GM12872 (cell line): ENCODE measurements around the gene RNASEL.

Experiments used
- TF ChIP-seq, protein P1 (sequence below): IDR thresholded peaks from 3 replicates; pipeline ENCODE4 v1.5.1; 2011; ENCODE audit warnings: low read depth, mild to moderate bottlenecking, low read length, moderate library complexity; ENCODE audit not compliant: insufficient read depth

Gene RNASEL, protein sequence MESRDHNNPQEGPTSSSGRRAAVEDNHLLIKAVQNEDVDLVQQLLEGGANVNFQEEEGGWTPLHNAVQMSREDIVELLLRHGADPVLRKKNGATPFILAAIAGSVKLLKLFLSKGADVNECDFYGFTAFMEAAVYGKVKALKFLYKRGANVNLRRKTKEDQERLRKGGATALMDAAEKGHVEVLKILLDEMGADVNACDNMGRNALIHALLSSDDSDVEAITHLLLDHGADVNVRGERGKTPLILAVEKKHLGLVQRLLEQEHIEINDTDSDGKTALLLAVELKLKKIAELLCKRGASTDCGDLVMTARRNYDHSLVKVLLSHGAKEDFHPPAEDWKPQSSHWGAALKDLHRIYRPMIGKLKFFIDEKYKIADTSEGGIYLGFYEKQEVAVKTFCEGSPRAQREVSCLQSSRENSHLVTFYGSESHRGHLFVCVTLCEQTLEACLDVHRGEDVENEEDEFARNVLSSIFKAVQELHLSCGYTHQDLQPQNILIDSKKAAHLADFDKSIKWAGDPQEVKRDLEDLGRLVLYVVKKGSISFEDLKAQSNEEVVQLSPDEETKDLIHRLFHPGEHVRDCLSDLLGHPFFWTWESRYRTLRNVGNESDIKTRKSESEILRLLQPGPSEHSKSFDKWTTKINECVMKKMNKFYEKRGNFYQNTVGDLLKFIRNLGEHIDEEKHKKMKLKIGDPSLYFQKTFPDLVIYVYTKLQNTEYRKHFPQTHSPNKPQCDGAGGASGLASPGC

DNA sequence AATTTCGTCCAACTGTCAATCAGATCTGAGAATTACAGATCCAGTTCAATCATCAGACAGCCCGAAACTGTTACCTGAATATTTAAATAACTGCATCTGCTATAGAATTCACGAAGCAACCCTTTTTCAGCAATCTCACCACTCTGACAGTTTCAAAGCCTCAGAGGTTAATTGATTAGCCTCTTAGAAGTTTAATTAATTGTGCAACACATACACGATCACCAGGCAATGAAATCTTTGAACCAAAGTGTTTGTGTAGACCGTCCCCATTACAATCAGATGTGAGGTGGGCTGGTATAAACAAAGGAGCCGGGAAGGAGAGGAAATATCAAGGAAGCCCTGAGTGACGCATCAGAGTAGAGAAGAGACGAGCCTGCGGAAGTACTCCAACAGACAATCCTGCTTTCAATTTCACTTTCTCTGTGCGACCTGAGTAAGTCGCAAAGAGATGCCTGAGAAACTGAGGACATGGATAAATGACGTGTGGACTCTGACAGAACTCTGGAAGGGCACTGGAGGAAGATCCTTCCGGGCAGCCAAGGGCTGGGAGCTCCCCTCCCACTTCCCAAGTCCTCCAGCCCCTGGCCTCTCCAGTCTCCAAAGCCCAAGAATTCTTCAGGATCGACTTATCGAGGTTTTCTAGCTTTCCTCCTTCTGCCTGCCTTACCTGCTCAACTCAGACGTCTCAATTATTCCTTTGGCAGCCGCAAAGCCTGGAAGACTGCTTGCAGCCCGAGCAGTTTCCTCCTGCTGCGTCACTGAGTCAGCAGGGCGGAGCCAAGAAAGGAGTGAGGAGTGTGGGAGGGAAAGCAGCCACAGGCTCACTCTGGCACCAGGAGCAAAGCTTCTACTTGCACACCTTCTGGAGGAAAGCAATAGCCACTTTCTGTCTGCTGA is at the start of gene RNASEL:
RNASEL (minus strand) TSS at position 757 of the 897 bp plus-strand sequence. CDS start 2,450 bp downstream, outside the sequence.
- TF ChIP-seq, protein P1, sequence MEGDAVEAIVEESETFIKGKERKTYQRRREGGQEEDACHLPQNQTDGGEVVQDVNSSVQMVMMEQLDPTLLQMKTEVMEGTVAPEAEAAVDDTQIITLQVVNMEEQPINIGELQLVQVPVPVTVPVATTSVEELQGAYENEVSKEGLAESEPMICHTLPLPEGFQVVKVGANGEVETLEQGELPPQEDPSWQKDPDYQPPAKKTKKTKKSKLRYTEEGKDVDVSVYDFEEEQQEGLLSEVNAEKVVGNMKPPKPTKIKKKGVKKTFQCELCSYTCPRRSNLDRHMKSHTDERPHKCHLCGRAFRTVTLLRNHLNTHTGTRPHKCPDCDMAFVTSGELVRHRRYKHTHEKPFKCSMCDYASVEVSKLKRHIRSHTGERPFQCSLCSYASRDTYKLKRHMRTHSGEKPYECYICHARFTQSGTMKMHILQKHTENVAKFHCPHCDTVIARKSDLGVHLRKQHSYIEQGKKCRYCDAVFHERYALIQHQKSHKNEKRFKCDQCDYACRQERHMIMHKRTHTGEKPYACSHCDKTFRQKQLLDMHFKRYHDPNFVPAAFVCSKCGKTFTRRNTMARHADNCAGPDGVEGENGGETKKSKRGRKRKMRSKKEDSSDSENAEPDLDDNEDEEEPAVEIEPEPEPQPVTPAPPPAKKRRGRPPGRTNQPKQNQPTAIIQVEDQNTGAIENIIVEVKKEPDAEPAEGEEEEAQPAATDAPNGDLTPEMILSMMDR, result no peak

DNA sequence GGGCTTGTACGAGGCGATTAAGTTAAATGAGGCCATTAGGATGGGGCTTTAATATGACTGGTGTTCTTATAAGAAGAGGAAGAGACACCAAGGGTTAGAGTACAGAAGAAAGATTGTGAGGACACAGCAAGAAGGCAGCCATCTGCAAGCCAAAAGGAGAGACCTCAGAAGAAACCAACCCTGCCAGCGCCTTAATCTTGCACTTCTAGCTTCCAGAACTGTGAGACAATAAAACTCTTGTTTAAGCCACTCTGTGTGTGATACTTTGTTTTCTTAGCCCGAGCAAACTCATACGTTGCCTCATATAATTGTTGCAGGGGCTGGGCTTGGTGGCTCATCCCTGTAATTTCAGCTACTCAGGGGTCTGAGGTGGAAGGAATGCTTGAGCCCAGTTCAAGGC is 48.7 kb upstream of the RNASEL start:
- TF ChIP-seq, protein P1, result no peak

- TF ChIP-seq, protein P1, result no peak
Measured at GRCh38 chr1:182635871-182636270, 46.8 kb upstream of the RNASEL start.

GRCh38 chr1:182634306-182635072 is 45.4 kb upstream of the RNASEL start:
- TF ChIP-seq, protein P1, result no peak

DNA sequence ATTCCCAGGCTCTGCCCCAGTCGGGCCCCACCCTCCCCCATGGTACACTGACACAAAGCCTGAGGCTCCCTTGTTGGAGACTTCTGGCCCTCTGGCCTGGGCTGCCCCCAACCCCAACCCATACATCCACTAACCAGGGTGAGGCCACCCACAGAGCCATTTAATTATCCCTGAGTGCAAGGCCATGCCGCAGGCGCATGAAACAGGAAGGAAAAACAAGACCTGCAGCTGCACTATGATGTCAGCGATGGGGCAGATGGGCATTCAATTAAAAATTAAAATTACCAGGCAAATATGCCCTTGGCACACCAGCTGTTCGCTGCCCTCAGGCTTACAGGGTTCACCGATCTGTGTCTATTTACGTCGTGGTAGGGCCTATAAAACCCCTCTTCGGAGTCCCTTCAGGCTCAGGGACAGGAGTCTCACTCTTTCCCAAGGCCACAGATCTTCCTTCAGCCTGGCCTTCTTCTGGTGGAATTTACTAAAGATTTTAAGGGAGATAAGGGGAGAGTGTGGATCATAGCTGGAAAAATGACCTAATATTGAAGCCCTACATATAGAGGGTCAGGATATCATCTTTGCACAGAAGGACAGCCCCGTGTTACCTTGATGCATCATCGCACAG is 44.7 kb upstream of the RNASEL start:
- TF ChIP-seq, protein P1, result no peak

DNA sequence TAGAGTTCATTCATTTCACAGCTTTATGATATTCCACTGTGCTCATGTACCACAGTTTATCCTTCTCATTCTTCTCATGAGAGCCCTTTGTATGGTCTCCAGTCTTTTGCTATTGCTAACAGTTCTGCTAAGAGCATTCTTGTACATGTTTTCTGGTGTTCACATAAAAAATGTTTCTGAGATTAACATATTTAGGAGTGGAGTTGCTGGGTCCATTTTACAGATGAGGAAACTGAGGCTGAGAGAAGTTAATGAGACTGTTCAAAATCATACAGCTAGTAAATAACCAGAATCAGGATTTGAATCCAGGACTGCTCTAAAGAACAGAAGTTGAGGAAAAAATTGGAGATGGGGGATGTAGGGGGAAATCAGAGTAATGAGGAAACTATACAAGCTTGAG is 44.0 kb upstream of the RNASEL start:
- TF ChIP-seq, protein P1, result no peak
